MM.1S (cell line): Measurements from ENCODE around the gene COL5A1.
"Not testable (repeated sequence)": the region's sequence is repeated elsewhere in the genome, so short reads cannot be mapped to it uniquely, and the experiment has no call there.

ENCODE experiments used
- DNase-seq: peaks from one replicate; pipeline ENCODE4 v3.0.0-alpha.2; 2015
- H2AFZ ChIP-seq: fragments of 300-600 bp; sonication (generic); 2 replicates; pipeline ENCODE4 v1.6.0; 2016; ENCODE audit warnings: antibody characterized with exemption, low read length
- H3F3A ChIP-seq: fragments of 300-600 bp; sonication (generic); 2 replicates; pipeline ENCODE4 v1.6.1; 2016; ENCODE audit warnings: mild to moderate bottlenecking, antibody characterized with exemption, low read length, moderate library complexity, mixed read lengths; ENCODE audit not compliant: insufficient read depth
- H3K27ac ChIP-seq: fragments of 300-600 bp; sonication (generic); 2 replicates; pipeline ENCODE4 v1.5.1; 2016; ENCODE audit warnings: mild to moderate bottlenecking, low read length
- H3K27me3 ChIP-seq: fragments of 300-600 bp; sonication (generic); replicated peaks from 2 replicates; pipeline ENCODE4 v1.6.0; 2016; ENCODE audit warnings: low read length; ENCODE audit not compliant: insufficient read depth
- H3K36me3 ChIP-seq: fragments of 300-600 bp; sonication (generic); replicated peaks from 2 replicates; pipeline ENCODE4 v1.6.1; 2016; ENCODE audit warnings: mild to moderate bottlenecking, low read length, mixed read lengths; ENCODE audit not compliant: insufficient read depth
- H3K4me1 ChIP-seq: fragments of 300-600 bp; sonication (generic); 2 replicates; pipeline ENCODE4 v1.6.1; 2016; ENCODE audit warnings: low read length, mixed read lengths
- H3K4me2 ChIP-seq: fragments of 300-600 bp; sonication (generic); 2 replicates; pipeline ENCODE4 v1.6.0; 2016; ENCODE audit warnings: low read depth, low read length
- H3K4me3 ChIP-seq: fragments of 300-600 bp; sonication (generic); 2 replicates; pipeline ENCODE4 v1.5.1; 2016; ENCODE audit warnings: low read length, mixed read lengths
- H3K79me2 ChIP-seq: fragments of 300-600 bp; sonication (generic); 2 replicates; pipeline ENCODE4 v1.6.1; 2016; ENCODE audit warnings: mixed run types, low read length, mixed read lengths
- H3K9ac ChIP-seq: fragments of 300-600 bp; sonication (generic); 2 replicates; pipeline ENCODE4 v1.6.1; 2016; ENCODE audit warnings: low read length, mixed read lengths
- H3K9me2 ChIP-seq: fragments of 300-600 bp; sonication (generic); replicated peaks from 2 replicates; pipeline ENCODE4 v1.6.1; 2016; ENCODE audit warnings: mild to moderate bottlenecking, low read length, mixed read lengths; ENCODE audit not compliant: insufficient read depth
- H3K9me3 ChIP-seq: fragments of 300-600 bp; sonication (generic); replicated peaks from 2 replicates; pipeline ENCODE4 v1.6.1; 2016; ENCODE audit warnings: mild to moderate bottlenecking, low read length, mixed read lengths; ENCODE audit not compliant: insufficient read depth
- H4K20me1 ChIP-seq: fragments of 300-600 bp; sonication (generic); 2 replicates; pipeline ENCODE4 v1.6.1; 2016; ENCODE audit warnings: mild to moderate bottlenecking, low read length, moderate library complexity, mixed read lengths; ENCODE audit not compliant: insufficient read depth
- CTCF ChIP-seq: fragments of 300-600 bp; sonication (generic); IDR thresholded peaks from 2 replicates; pipeline ENCODE4 v1.5.1; 2016; ENCODE audit warnings: antibody characterized with exemption, low read length, mixed read lengths
- EZH2 ChIP-seq: fragments of 300-600 bp; sonication (generic); optimal IDR thresholded peaks from 2 replicates; pipeline ENCODE3; 2017; ENCODE audit warnings: low read depth, mild to moderate bottlenecking, antibody characterized with exemption, low read length, mixed read lengths
- EZH2phosphoT487 ChIP-seq: fragments of 300-600 bp; sonication (generic); IDR thresholded peaks from 2 replicates; pipeline ENCODE4 v1.6.1; 2018; ENCODE audit warnings: antibody characterized with exemption, low read length

COL5A1 gene

GRCh38 chr9:134664446-134664845 lies 22.8 kb downstream of the COL5A1 start:
- no peak overlapping the region for H3K9ac ChIP-seq
- no peaks in the 10 kb centered on the region for H3K36me3 ChIP-seq
- no peaks in the 10 kb centered on the region for H3K9me3 ChIP-seq
- no peak overlapping the region for H2AFZ ChIP-seq
- H3K27me3 ChIP-seq = peaks cover 80% of the 10 kb centered on the region
- H3K79me2 ChIP-seq = no peaks in the 10 kb centered on the region
- no peak for DNase-seq
- H3K27ac ChIP-seq = no peak overlapping the region
- no peaks in the 10 kb centered on the region for H4K20me1 ChIP-seq
- H3K4me1 ChIP-seq = no peaks in the 10 kb centered on the region
- no peak overlapping the region for H3K4me3 ChIP-seq
- no peak overlapping the region for H3K4me2 ChIP-seq
- no peaks in the 10 kb centered on the region for H3K9me2 ChIP-seq
- H3F3A ChIP-seq = no peaks in the 10 kb centered on the region
- no peak for TF ChIP-seq EZH2
- TF ChIP-seq CTCF = no peak
- no peak for TF ChIP-seq EZH2phosphoT487

DNA sequence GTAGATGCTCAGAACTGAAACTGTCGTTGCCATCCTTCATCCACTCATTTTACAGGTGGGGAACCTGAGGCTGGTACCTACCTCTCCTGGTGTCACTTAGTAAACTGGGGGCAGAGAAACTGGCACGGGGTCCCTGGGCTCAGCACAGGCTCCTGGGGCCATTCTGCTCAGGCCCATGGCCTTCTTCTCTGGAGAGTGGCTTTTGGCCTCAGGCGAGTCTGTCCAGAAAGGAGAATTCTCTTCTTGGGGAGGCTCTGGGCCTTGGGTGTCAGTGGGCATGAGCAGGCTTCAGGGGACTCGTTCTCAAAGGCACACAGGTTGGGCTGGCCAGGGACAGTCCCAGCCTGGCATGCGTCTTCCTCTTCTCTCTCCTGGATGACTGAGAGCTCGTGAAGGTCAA lies 24.6 kb downstream of the COL5A1 start:
- DNase-seq = no peak
- H3K9me2 ChIP-seq = no peaks in the 10 kb centered on the region
- H3K27me3 ChIP-seq = peaks cover 78% of the 10 kb centered on the region
- H3K4me2 ChIP-seq = no peak overlapping the region
- H3K79me2 ChIP-seq = no peaks in the 10 kb centered on the region
- H2AFZ ChIP-seq = no peak overlapping the region
- H4K20me1 ChIP-seq = no peaks in the 10 kb centered on the region
- H3K4me1 ChIP-seq = no peaks in the 10 kb centered on the region
- no peaks in the 10 kb centered on the region for H3F3A ChIP-seq
- H3K9me3 ChIP-seq = no peaks in the 10 kb centered on the region
- no peak for TF ChIP-seq EZH2phosphoT487
- TF ChIP-seq CTCF = no peak
- no peak for TF ChIP-seq EZH2
- H3K27ac ChIP-seq = no peak overlapping the region
- no peaks in the 10 kb centered on the region for H3K36me3 ChIP-seq
- no peak overlapping the region for H3K9ac ChIP-seq
- no peak overlapping the region for H3K4me3 ChIP-seq

DNA sequence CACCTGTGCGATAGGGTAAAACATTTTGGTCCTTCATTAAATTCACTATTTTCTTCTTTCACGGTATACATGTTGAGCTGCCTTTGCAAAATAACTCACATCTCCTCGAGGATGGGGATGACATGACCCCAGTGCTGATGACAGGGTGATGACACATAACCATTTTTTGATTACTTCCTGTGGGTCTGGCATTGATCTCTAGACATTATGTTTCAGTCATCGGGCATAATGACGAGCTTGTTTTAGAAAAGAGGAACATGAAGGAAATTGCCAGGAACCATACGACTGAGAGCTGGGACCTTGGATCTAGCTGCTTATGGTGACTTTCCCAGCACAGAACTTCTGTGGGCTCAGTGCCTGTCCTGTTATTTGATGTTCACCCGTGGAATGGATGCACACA lies 25.2 kb downstream of the COL5A1 start:
- Histone ChIP-seq H2AFZ (no peak overlapping the region), H3K9ac (no peak overlapping the region), H3K27me3 (peaks cover 78% of the 10 kb centered on the region), H4K20me1 (no peaks in the 10 kb centered on the region), H3F3A (no peaks in the 10 kb centered on the region), H3K27ac (no peak overlapping the region), H3K4me3 (no peak overlapping the region), H3K4me2 (no peak overlapping the region), H3K9me2 (no peaks in the 10 kb centered on the region), H3K9me3 (no peaks in the 10 kb centered on the region), H3K79me2 (no peaks in the 10 kb centered on the region), H3K36me3 (no peaks in the 10 kb centered on the region), H3K4me1 (no peaks in the 10 kb centered on the region)
- TF ChIP-seq CTCF (no peak), EZH2phosphoT487 (no peak), EZH2 (no peak)
- DNase-seq = no peak

GRCh38 chr9:134668977-134669376 lies 27.4 kb downstream of the COL5A1 start:
- not testable (repeated sequence) for H2AFZ ChIP-seq, H3K9me2 ChIP-seq, H3F3A ChIP-seq, DNase-seq, H4K20me1 ChIP-seq, H3K9me3 ChIP-seq, H3K4me2 ChIP-seq, H3K36me3 ChIP-seq, H3K4me1 ChIP-seq, H3K9ac ChIP-seq, H3K4me3 ChIP-seq, H3K27ac ChIP-seq, H3K79me2 ChIP-seq
- H3K27me3 ChIP-seq = peaks cover 78% of the 10 kb centered on the region
